ENCODE data around the gene NCOA7.

NCOA7 gene

DNA sequence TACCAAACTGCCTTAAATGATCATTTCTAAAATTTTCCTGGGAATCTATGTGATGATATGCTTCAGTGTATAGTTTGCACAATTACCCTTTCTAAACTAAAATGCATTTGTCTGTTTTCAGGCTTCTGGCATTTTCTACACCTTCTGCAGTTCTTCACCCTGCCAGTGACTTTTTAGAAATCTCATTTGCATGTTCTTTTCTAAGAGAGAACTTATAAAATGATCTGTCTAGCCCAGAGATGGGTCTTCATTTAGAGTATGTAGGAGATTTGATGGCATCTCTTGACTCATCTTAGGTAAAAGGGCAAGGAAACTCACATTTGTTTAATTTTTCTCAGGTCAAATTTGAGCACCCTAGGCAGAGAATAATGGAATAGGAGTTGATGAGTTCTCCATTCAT, 17.8 kb downstream of the NCOA7 start:
- DNase-seq (ENCODE audit: insufficient read length, low spot score) (no peak), FAIRE-seq (no peak)
- TF ChIP-seq PAX5 (IDR thresholded peaks at IDR 0.05; ENCODE audit: insufficient read depth, low read length, severe bottlenecking), result no peak
- no peak for TF ChIP-seq POU2F2 (IDR thresholded peaks at IDR 0.05; ENCODE audit: low read depth, low read length)
- no peak for TF ChIP-seq TAF1 (IDR thresholded peaks at IDR 0.05; ENCODE audit: low read depth, low read length)
- no peak for TF ChIP-seq SPI1 (IDR thresholded peaks at IDR 0.05; ENCODE audit: low read depth, low read length)

DNA sequence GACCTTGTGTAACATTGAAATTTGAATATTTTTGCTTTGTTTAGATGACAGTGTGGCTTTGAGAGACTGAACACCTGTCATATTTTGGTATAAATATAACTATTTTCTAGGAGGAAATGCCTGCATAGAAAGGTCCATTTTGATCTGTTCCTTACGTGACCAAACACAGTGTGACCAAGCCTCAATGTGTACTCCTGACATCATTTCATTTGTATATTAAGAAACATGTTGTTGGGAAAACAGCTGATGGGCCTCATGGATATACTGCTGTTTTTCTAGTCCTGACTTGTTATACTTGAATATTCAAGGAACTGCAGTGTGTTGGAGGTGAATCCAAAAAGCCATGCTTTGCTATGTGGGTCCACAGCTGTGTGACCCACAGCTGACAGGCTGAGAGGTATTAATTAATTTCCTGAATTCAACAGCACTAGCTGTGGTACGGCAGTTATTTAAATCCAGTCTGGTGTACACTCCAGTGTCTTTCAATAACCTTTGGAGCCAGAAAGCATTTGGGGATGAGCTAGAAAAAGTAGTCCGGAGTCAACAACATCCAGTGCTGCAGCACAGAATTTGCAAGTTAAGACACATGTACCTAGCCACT, 18.9 kb downstream of the NCOA7 start:
- FAIRE-seq (no peak), DNase-seq (ENCODE audit: insufficient read length, low spot score) (no peak)
- TF ChIP-seq PAX5 (IDR thresholded peaks at IDR 0.05; ENCODE audit: insufficient read depth, low read length, severe bottlenecking), result no peak
- TF ChIP-seq TAF1 (IDR thresholded peaks at IDR 0.05; ENCODE audit: low read depth, low read length), result no peak
- no peak for TF ChIP-seq POU2F2 (IDR thresholded peaks at IDR 0.05; ENCODE audit: low read depth, low read length)
- no peak for TF ChIP-seq POLR2A (IDR thresholded peaks at IDR 0.05; ENCODE audit: low read depth, low read length)
- TF ChIP-seq POLR2AphosphoS5 (IDR thresholded peaks at IDR 0.05; ENCODE audit: low read depth, low read length), result no peak
- no peak for TF ChIP-seq SPI1 (IDR thresholded peaks at IDR 0.05; ENCODE audit: low read depth, low read length)

DNA sequence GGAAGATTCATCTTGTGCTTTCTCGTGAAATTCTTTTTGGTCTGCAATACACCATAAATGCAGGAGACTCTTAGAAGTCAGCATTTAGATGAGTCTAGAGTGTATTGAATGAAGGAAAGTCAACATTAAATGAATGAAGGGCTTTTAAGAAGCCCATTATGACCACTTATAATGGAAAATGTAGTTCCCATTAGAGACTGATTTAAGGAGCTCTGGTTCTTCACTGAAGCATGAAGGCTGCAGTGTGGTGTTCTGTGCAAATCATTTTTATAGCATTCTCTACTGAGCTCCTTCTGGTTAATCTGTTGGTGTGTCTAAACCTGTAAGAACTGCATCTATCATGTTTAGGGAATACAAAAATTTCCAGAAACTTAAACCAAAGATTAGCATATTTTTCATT, 19.7 kb downstream of the NCOA7 start:
- no peak for FAIRE-seq
- DNase-seq (ENCODE audit: insufficient read length, low spot score), result no peak
- TF ChIP-seq POLR2A (IDR thresholded peaks at IDR 0.05; ENCODE audit: low read depth, low read length) (no peak), TAF1 (IDR thresholded peaks at IDR 0.05; ENCODE audit: low read depth, low read length) (no peak), POLR2AphosphoS5 (IDR thresholded peaks at IDR 0.05; ENCODE audit: low read depth, low read length) (no peak), SPI1 (IDR thresholded peaks at IDR 0.05; ENCODE audit: low read depth, low read length) (no peak), PAX5 (IDR thresholded peaks at IDR 0.05; ENCODE audit: insufficient read depth, low read length, severe bottlenecking) (no peak), POU2F2 (IDR thresholded peaks at IDR 0.05; ENCODE audit: low read depth, low read length) (no peak)

DNA sequence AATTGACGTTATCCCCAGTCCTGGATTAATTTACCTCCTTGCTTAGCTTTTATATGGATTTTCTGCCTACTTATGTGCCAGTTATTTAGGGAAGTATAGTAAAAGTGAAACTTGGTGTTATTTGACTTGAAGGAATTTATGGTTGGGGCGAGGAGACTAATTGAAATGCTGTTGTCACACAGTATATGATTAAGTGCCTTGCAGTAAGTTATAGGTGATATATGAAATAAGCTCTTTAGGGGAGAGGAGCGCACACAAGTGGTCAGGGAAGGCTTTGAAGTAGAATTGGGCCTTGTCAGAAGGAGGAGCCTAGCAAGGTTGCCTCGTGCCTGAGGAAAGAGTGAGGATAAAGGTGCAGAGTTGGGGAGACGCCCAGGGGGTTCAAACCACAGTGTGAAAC, 20.5 kb downstream of the NCOA7 start:
- FAIRE-seq (no peak), DNase-seq (ENCODE audit: insufficient read length, low spot score) (no peak)
- TF ChIP-seq POU2F2 (IDR thresholded peaks at IDR 0.05; ENCODE audit: low read depth, low read length), result no peak
- TF ChIP-seq POLR2AphosphoS5 (IDR thresholded peaks at IDR 0.05; ENCODE audit: low read depth, low read length), result no peak
- TF ChIP-seq PAX5 (IDR thresholded peaks at IDR 0.05; ENCODE audit: insufficient read depth, low read length, severe bottlenecking), result no peak
- TF ChIP-seq TAF1 (IDR thresholded peaks at IDR 0.05; ENCODE audit: low read depth, low read length), result no peak
- no peak for TF ChIP-seq POLR2A (IDR thresholded peaks at IDR 0.05; ENCODE audit: low read depth, low read length)
- TF ChIP-seq SPI1 (IDR thresholded peaks at IDR 0.05; ENCODE audit: low read depth, low read length), result no peak

DNA sequence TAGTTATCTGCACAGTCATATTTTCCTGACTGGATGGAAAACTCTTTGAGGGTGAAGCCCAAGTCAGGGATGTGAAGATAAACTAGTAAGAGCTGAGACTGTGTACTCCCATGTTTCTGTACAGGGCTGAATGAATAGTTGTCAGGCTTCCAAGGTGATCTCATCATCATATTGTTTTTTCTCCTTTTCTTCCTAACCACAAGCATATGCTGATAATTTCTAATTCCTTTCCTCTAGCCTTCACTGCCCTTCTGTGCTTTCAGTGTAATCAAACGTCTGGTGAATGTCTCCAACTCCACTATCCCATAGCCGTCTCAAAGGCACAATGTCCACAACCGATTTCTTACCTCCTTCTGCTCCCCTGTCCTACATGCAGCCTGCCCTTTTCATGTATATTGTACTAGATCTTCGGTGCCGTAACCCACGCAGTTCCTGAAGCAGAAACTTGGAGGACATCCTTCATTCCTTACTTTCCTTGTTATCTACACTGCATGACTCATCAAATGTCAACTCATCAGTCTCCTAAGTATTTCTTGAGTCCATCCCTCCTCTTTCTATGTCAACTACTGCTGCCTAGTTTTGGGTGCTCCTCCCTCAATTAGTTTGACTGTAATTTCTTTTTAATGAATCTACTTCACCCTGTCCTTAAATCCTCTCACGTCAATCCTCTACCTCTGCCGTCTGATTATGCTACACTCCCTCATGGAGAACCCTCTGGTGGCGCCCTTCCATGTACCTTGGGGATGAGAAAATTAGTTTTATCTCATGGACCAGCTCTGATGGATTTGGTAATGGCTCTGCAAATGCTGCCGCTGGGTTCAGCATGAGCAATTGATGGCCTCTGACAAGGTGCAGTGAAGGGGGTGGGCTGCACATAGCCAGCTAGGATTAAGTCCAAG, 21.9 kb downstream of the NCOA7 start:
- no peak for FAIRE-seq
- TF ChIP-seq POLR2A (IDR thresholded peaks at IDR 0.05; ENCODE audit: low read depth, low read length) (no peak), SPI1 (IDR thresholded peaks at IDR 0.05; ENCODE audit: low read depth, low read length) (no peak), TAF1 (IDR thresholded peaks at IDR 0.05; ENCODE audit: low read depth, low read length) (no peak), POLR2AphosphoS5 (IDR thresholded peaks at IDR 0.05; ENCODE audit: low read depth, low read length) (no peak), PAX5 (IDR thresholded peaks at IDR 0.05; ENCODE audit: insufficient read depth, low read length, severe bottlenecking) (no peak), POU2F2 (IDR thresholded peaks at IDR 0.05; ENCODE audit: low read depth, low read length) (no peak)
- no peak for DNase-seq (ENCODE audit: insufficient read length, low spot score)

DNA sequence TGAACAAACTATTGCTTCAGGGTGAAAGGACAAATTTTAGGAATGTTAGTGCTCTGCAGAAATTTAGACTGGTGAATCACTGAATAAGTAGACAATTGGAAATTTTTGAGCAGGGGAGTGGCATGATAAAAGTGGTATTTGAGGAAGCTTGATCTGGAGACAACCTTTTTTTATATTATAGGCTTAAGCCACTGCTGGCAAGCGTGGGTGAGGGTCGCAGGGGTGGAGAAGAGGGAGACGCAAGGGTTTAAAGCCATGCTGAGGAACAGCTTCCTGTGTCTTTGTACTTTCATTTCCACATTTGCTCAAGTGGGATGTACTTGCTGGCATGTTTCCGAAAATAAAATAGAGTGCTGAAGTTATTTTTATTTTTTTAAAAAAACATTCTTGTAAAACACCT, 23.7 kb downstream of the NCOA7 start:
- FAIRE-seq, result peak; percentile 74
- DNase-seq (ENCODE audit: insufficient read length, low spot score), result no peak
- peak; percentile 81 for TF ChIP-seq SPI1 (IDR thresholded peaks at IDR 0.05; ENCODE audit: low read depth, low read length)
- no peak for TF ChIP-seq POLR2A (IDR thresholded peaks at IDR 0.05; ENCODE audit: low read depth, low read length)

DNA sequence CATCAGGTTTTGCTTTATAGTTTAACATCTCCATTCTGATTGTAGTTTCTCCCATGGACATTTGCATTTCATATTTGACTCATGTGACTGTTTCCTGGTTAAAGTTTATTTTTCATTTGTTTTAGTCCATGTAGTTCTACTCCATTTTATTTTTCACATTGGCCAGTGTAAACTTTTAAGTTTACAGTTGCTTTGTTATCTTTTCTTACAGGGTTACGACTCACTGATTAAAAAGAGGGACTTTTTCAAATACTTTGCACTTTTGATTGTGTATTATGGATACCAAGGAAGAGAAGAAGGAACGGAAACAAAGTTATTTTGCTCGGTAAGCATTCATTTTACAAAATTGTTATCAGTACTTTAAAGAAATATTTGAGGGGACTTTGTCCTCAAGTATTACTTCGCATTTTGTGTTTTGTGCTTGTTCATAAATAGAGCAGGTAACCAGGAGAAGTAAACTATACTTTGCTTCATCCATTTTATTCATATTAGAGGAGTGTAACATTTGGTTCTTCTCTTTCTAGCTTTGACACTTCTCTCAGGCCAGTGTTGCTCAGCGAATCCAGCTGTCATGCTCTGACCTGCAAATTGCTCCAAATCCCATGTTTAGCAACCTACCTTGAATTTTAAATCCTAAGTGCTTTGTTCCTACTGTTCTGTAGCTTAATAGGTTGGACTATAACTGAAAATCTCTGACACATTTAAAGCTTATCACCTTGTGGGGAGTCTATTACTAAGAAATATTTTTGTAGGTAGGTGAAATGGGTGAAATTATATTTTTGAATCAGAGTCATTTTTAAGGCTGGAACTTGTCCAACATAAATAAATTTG, 24.5 kb downstream of the NCOA7 start:
- peak; percentile 73 for FAIRE-seq
- TF ChIP-seq POU2F2 (IDR thresholded peaks at IDR 0.05; ENCODE audit: low read depth, low read length) (no peak), POLR2AphosphoS5 (IDR thresholded peaks at IDR 0.05; ENCODE audit: low read depth, low read length) (no peak), TAF1 (IDR thresholded peaks at IDR 0.05; ENCODE audit: low read depth, low read length) (no peak), SPI1 (IDR thresholded peaks at IDR 0.05; ENCODE audit: low read depth, low read length) (no peak), PAX5 (IDR thresholded peaks at IDR 0.05; ENCODE audit: insufficient read depth, low read length, severe bottlenecking) (no peak)
- no peak for DNase-seq (ENCODE audit: insufficient read length, low spot score)

DNA sequence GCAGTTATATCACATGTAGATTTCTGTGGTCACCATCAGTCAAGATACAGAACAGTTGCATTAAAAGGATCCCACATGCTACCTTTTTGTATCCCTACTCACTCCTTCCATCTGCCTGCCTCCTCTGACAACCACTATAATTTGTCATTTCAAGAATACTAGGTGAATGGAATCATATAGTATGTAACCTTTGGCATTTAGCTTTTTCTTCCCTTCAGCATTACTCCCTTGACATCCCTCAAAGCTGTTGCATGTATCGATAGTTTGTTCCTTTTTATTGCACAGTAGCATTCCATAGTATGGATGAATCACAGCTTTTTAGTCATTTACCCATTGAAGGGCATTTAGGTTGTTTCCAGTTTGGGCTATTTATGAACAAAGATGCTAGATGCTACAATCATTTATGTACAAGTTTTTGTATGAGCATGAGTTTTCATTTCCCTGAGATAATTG, 26.1 kb downstream of the NCOA7 start:
- FAIRE-seq, result peak; percentile 87
- DNase-seq (ENCODE audit: insufficient read length, low spot score), result no peak
- no peak for TF ChIP-seq SPI1 (IDR thresholded peaks at IDR 0.05; ENCODE audit: low read depth, low read length)
- no peak for TF ChIP-seq POLR2A (IDR thresholded peaks at IDR 0.05; ENCODE audit: low read depth, low read length)
- TF ChIP-seq POU2F2 (IDR thresholded peaks at IDR 0.05; ENCODE audit: low read depth, low read length), result no peak
- no peak for TF ChIP-seq TAF1 (IDR thresholded peaks at IDR 0.05; ENCODE audit: low read depth, low read length)
- TF ChIP-seq PAX5 (IDR thresholded peaks at IDR 0.05; ENCODE audit: insufficient read depth, low read length, severe bottlenecking), result no peak
- no peak for TF ChIP-seq POLR2AphosphoS5 (IDR thresholded peaks at IDR 0.05; ENCODE audit: low read depth, low read length)

DNA sequence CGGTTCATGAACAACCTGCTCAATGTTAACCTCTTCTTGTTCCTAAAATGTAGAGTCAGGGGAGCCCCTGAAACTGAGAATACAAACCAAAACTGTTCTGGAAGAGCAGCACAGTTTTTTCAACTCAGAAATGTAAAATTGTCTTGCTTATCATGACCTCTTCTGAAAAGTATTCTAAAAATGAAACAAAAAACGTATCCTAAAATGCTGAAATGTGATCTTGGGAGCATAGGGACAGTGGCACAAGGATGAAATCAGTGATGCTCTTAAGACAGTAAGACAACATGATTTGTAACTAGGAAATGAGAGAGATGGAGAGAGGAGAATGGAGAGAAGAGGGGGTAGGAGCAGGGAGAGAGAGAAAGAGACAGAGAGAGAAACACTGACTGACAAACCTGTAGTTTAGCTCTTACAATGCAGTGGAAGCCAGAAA, 27.5 kb downstream of the NCOA7 start:
- TF ChIP-seq POU2F2 (IDR thresholded peaks at IDR 0.05; ENCODE audit: low read depth, low read length), result no peak
- TF ChIP-seq POLR2A (IDR thresholded peaks at IDR 0.05; ENCODE audit: low read depth, low read length), result no peak
- no peak for TF ChIP-seq PAX5 (IDR thresholded peaks at IDR 0.05; ENCODE audit: insufficient read depth, low read length, severe bottlenecking)
- no peak for TF ChIP-seq POLR2AphosphoS5 (IDR thresholded peaks at IDR 0.05; ENCODE audit: low read depth, low read length)
- TF ChIP-seq TAF1 (IDR thresholded peaks at IDR 0.05; ENCODE audit: low read depth, low read length), result no peak
- TF ChIP-seq SPI1 (IDR thresholded peaks at IDR 0.05; ENCODE audit: low read depth, low read length), result no peak
- no peak for DNase-seq (ENCODE audit: insufficient read length, low spot score)
- peak; percentile 47 for FAIRE-seq

All from GM12891 (cell line).